ENCODE results near the gene DRAP1.
"Not testable (repeated sequence)": the region's sequence is repeated elsewhere in the genome, so short reads cannot be mapped to it uniquely, and the experiment has no call there.

DRAP1 gene

DNA sequence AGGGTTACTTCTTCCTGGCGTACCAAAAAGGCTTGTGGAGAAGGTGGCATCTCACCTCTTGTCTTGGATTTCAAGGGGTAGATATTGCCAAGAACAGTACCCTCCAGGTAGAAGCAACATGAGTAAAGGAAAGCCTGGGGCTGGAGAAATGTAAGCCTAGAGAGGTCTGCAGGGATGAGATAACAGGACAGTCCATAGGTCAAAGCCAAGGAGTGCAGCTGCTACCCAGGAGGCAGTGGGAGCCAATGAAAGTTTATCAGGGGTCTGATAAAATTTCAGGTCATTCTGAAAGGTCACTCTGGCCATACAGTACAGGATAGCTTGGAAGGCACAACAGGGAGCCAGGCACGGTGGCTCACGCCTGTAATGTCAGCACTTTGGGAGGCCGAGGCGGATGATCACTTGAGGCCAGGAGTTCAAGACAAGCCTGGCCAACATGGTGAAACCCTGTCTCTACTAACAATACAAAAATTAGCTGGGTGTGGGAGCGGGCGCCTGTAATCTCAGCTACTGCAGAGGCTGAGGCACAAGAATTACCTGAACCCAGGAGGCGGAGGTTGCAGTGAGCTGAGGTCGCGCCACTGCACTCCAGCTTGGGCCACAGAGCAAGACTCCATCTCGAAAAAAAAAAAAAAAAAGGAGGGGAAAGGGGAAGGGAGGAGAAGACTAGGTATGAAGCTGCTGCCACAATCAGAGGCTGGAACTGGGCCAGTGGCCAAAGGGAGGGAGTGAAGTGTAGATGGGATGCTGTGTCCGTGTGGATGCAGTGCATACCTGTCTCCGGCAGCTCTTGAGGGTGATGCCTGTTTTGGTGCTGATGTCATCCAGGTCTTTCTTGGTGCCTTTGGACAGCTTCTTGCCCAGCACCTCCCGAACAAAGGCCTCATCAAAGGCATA lies 32.2 kb upstream of the DRAP1 start:
- no peak for DNase-seq (ENCODE audit: low spot score)

DNA sequence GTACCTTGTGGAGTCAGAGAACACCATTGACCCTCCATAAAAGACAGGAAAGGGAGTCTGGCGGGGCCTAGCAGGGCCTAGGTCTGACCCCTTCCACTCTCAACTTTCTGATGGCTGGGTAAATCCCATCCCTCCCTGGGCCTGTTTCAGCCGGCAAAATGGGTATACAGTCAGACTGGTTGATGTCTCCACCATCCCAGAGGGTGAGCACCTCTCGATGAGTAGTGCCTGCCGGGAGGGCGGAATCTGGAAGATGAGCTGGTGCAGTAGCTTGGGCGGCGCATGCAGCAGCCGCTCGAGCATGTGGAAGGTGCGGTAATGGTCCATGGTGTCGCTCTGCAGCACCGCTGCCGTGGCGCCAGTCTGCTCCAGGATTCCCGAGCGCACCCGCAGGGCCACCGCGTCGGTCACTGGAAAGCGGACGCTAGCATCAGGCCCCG lies 31.5 kb upstream of the DRAP1 start:
- DNase-seq (ENCODE audit: low spot score), result no peak

DNA sequence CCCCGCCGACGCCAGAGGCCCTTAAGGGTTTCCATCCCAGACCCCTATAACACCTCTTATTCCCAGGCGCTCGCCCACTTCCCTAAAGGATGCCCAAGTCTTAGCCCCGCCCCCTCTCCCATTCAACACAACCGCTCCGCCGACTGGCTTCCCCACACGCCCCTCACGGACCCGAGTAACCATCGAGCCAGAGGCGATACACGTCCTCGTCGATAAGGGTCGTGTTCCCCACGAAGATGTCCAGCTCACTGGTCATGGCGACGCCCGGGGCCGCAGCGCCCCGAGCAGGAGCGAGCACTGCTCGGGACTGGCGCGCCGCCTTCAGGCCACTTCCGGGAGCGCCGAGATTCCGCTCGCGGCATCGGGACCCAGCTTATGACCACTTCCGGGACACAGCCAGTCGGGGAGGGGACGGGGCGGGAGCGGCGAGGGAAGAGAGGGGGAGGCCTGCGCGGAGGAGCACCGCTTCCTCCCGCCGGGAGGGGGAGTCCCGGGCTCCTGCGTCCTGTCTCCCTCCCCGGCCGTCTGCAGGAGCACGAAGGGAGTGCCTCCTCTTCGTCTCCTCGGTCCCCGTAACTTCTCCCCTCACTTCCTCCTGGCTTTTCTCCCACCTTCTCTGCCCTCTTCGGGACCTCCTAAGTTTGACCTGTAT lies 30.9 kb upstream of the DRAP1 start, which contains the start of gene FIBP:
TSS of gene FIBP (minus strand) at position 309 of the 652 bp plus-strand sequence. CDS start at position 256, 53 bp downstream.
- DNase-seq (ENCODE audit: low spot score), result peak; percentile 95

DNA sequence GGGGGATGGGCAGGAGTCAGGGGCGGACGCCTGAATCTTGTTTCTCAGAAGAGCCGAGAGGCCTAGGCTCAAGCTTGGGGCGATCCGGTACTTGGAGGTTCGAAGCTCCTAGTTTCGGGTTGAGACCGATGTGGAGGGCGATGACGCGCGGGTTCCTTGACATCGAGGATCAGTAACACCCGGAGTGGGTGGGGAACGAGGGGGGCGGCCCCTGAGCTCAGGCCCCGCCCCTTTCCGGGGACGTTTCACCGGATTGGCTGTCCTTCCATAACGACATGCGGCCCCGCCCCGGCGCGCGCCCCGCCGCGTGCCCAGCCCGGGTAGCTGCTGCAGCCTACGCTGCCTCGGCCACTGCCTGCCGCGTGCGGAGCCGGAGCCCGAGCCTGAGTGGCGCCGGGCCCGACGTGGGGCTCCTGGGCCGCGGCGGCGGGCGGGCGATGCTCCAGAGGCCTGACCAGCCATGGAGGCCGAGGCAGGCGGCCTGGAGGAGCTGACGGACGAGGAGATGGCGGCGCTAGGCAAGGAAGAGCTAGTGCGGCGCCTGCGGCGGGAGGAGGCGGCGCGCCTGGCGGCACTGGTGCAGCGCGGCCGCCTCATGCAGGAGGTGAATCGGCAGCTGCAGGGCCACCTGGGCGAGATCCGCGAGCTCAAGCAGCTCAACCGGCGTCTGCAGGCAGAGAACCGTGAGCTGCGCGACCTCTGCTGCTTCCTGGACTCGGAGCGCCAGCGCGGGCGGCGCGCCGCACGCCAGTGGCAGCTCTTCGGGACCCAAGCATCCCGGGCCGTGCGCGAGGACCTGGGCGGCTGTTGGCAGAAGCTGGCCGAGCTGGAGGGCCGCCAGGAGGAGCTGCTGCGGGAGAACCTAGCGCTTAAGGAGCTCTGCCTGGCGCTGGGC lies 28.7 kb upstream of the DRAP1 start, which contains the start of gene CCDC85B:
TSS of gene CCDC85B (plus strand) at position 350 of the 895 bp plus-strand sequence. CDS start at position 461, 111 bp downstream.
- DNase-seq (ENCODE audit: low spot score), result peak; percentile 97

DNA sequence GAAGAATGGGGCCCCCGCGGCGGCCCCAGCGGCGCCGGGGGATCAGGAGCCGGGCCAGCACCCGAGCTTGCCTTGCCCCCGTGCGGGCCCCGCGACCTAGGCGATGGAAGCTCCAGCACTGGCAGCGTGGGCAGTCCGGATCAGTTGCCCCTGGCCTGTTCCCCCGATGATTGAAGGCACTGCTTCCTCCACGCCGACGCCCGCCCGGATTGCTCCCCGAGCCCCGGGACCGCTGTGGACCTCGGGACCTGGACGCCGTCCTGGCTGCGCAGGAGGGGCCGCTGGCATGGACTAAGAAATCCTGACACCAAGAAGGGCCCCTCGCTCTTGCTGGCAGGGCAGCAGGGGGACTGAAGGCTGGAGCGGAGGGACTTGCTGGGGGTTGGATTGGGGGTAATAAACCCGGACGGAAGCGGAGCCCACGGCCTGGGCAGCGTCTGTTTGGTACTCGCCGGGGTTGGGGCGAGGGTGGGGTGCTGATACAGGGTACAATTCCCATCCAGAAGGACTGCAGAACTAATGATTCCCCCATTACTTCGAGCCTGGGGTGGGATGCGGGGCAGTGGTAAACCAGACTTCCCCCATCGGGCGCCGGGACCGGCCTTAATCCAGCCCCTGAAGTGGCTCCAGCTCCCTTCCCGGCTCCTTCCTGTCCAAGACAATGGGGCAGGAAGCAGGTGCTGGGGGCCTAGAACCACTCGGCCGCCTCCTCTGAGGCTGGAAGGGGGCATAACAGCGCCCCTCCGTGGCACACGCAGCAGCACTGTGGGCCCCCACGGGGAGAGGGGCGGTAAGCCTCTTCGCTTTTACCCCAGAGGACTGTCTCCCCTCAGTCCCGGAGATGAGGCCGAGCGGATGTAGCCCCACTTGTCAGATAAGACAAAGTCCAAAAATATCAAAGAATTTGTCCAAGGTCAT lies 27.7 kb upstream of the DRAP1 start:
- DNase-seq (ENCODE audit: low spot score), result no peak

DNA sequence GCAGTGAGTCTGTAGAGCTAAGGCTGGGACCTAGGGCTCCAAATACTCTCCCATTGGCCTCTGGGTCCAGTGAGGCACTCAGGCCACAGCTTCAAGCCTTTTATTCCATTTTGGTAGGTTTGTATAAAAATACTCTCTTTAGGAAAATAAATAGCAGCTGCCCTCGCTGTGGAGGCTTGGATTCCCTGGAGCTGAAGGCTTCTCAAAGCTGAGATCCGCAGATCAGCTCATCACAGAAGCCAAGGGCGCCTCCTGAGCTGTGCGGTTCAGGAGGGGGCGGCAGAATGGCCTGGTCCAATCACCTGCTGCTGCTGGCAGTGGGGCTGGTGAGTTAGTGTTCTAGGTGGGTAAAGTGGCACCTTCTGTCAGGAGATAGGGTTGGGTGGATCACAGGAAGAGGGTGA lies 27.1 kb upstream of the DRAP1 start:
- not testable (repeated sequence) for DNase-seq (ENCODE audit: low spot score)

DNA sequence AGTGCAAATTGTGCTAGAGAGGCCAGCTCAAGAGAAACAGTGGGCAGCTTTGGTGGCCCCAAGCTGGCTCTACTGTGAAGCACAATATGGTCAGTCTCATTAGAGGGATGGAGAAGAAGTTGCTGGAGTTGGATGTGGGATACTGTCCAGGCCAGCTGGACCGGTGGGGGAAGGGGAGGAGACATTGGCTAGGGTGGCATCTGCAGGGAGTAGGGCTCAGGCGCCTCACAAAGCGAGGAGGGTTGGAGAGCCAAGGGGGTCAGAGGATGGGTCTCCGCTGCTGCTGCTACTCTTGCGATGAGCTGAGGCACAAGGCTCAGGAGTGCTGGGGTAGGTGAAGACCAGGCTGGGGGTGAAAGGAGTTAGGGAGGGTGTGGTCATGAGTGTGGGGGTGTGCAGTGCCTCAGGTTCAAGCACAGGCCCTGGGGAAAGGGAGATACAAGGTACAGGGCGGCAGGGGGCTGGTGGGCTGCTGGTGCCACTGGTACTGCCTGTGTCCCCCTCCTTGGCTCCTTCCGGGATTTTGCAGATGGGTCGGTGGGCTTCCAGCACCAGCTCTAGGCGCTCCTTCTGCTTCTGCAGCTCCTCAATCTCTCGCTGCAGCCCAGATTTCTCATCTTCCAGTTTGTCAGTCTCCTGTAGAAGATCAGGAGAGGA lies 26.4 kb upstream of the DRAP1 start:
- no peak for DNase-seq (ENCODE audit: low spot score)

DNA sequence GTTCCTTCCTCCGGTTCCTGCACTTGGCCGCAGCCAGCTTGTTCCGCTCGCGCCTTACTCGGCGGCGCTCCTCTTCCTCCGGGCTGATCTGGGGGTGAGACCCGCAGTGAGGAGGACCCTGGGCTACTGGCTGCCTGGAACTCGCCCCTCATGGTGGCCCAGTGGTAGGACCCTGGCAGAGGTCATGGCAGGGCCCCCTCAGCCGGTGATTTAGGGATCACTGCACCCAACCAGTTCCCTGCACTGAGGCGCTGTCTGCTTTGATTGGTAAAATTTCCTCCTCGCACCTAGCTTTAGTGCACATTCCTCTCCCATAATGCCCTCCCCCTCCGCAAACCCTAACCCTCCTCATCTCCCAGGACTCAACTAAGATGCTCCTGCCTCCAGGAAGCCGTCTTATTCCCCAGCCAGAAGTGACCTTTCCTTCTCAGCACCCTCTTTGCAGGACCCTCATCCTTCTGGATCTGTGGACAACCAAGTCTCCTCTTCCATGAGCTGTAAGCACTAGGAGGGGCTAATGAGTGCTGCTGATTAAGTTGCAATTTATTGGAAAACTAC lies 25.1 kb upstream of the DRAP1 start:
- DNase-seq (ENCODE audit: low spot score), result no peak

DNA sequence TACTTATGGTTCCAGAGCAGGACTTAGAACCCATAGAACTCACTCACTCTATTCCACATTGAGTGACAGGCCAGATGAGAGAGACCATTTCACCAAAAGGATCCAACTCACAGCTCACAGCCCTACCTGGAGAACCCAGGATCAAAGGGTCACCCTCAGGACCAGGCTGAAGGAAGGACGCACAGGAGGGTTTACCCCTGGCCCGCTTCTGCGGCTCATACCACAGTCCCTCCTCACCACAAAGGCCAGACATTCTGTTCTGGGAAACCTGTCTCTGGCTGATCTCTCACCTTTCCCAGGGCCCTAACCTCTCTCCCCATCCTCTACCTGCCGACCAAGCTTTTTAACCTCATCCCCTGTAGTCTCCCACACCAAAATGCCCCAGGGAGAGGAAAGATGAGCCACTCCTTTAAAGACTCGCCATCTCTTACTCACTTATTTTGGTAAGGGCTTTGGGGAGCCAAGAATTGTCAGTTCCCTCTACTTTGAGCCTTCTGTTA lies 23.7 kb upstream of the DRAP1 start:
- DNase-seq (ENCODE audit: low spot score), result no peak

DNA sequence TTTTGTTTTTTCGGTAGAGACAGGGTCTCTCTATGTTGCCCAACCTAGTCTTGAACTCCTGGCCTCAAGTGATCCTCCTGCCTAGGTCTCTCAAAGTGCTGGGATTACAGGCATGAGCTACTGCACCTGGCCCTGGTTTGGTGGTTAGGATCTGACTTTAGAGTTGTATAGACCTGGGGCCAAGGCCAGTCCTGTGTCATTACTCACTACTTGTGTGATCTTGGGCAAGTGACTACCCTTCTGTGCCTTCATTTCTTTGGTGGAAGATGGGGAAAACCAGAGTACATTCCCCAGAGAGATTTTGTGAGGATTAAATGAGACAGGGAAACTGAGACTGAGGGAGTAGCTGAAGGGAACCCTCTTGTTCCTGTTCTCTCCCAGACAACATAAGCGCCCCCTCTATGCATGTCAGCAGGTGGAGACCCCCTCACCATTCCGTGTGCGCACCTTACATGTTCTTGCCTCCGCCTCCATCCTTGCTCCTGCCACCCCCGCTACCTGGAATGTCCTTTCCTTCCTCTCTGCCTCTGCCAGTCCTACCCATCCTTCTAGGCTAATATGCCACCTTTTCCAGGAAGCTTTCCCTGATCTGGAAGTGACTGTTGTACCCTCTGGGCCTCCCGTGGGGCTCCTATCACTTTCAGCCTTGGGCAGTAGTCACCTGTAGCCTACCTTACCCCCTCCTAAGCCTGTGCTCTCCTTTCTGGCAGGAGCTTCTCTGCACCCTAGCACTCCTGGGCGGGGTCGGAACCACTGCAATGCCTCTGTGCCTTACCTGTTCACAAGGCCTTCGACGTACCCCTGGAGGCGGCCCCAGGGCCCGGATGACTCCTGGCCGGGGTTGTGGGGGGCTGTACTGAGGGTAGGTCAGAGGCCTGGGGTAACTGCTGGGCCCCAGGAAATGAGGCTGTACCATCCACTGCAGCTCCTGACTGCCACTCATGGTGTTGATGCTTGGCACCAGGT lies 22.9 kb upstream of the DRAP1 start:
- no peak for DNase-seq (ENCODE audit: low spot score)

DNA sequence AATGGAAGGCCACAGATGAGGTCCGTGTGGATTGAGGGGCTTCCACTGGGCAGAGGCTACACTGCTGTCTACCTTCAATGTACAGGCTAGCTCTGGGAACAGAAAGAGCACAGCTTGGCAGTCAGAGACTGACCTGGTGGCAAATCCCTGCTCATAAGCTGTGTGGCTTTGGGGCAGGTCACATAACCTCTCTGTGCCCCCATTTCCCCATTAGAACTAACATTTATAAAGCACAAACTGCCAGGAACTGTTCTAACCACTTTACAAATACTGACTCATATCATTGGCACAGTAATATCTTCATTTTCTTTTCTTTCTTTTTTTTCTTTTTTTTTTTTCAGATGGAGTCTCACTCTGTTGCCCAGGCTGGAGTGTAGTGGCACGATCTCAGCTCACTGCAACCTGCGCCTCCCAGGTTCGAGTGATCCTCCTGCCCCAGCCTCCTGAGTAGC lies 22.2 kb upstream of the DRAP1 start:
- DNase-seq (ENCODE audit: low spot score), result no peak

DNA sequence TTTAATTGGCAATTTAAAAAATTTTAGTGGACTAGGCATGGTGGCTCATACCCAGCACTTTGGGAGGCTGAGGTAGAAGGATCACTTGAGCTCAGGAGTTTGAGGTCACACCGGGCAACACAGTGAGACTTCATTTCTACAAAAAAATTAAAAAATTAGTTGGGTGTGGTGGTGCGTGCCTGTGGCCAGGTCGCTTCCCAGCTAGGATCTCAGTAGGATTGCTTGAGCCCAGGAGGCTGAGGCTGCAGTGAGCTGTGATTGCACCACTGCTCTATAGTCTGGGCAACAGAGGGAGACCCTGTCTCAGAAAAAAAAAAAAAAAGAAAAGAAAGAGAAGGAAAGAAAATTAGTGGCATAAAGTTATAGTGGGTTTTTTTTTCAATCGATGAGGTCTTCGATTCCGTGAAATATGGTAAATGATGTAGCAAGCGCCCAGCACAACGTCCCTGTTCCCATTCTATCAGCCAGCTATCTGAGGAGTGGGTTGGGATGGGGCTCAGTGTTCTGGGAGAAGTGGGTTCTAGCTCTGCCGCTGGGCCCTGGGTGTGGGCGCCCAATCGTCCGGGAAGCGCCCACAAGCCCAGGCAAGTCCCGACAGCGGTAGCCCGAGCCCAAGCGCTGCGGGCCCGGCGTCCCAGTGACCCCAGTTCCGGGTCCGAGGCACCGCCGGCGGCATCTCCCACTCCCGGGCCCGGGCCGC lies 20.4 kb upstream of the DRAP1 start:
- DNase-seq (ENCODE audit: low spot score), result no peak

DNA sequence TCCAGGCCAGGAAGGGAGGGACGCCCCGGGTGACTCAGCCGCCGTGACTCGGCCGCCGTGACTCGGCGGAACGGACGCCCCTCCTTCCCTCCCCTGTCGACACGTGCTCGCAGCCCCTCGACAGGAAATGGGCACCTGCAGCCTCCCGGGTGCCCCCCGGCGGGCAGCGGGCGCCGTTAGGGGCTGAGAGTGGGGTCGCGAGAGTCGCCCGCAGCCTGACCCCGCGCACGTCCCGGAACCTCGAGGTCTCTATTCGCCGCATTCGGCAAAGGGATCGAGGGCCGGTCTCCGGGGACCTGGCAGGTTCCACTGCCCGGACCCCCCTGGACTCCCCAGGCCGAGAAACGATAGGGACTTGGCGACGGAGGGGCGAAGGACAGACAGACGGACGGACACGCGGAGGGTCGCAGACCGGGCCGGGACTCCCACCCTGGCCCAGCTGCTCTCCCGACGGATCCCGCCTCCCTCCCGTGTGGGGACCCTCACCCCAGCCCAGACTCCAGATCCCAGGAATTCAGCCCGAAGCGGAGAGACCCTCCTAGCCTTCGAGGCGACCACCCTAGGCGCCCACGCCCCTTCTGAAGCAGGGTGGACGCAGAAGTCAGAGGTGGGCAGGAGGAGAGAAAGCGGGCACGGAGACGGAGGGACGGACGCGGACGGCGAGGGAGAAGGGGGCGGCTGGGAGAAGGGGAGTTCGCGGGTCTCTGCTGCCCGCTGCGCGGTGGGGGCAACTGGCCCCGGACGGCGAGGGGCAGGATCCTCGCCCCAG lies 19.7 kb upstream of the DRAP1 start:
- DNase-seq (ENCODE audit: low spot score), result peak; percentile 85

DNA sequence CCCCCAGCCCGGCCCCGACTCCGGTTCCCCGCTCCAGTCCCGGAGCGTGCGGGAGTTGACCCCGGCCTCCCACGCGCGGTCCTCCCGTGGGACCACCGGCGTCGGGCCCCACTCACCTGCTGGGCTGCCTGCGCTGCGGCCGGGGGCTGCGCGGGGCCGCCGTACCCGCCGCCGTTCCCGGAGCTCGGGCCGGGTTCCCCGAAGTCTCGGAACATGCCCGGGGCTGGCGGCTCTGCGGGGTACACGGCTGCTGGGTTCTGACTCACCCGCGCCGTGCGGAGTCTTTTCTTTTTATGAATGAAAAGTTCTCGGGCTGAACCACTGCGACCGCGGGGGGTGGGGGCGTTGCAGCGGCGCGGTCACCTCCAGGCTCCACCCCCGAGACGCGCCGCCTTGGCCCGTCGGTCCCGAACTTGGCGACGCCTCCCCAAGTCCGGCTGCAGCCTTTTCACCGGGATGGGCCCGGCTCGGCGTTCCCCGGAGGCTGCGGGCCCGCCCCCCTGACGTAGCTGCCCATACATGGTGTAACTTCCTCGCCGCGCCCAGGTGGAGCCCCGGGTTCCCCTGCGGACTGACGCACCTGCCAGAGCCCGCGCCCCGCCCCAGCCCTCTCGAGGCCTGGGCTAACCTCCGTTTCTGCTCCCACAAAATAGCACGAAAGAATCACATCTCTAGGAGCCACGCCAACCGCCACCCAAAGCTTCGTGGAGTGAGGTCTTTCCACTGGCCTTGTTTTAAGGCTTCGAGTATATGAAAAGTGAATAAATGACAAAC lies 18.9 kb upstream of the DRAP1 start, which contains the start of gene FOSL1:
TSS of gene FOSL1 (minus strand) at position 264 of the 774 bp plus-strand sequence. CDS start at position 215, 49 bp downstream.
- DNase-seq (ENCODE audit: low spot score), result peak; percentile 91

DNA sequence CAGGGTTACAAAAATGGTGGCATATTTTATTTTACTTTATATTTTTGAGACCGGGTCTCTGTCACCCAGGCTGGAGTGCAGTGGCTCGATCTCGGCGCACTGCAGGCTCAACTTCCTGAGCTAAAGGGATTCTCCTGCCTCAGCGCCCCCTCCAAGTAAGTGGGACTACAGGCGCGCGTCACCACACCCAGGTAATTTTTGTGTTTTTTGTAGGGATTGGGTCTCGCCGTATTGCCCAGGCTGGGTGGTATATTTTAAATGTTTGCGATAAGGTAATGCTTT lies 18.4 kb upstream of the DRAP1 start:
- DNase-seq (ENCODE audit: low spot score), result no peak

DNA sequence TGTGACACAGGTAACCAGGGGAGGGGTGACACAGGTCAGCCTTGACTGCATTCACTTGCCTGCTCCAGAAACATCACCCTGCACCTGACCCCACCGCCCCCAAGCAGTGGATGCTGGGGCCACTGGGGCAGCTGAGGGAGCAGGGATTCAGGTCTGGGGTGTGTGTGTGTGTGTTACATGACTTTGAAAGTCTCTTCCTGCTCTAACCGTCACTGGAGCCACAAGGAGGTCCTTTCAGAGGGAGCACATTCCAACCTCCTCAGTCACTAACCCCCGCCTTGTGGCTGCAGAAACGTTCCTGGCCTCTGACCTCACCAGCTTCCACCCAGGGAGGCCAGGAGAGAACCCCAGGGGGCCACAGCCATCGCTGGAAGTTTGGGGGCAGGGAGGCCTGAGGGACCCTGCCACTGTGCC lies 16.2 kb upstream of the DRAP1 start:
- no peak for DNase-seq (ENCODE audit: low spot score)
